ENCODE measurements around the gene MAX.
A peak's percentile ranks its signal among the peaks of the same experiment; 100 is the strongest.

Gene MAX, protein sequence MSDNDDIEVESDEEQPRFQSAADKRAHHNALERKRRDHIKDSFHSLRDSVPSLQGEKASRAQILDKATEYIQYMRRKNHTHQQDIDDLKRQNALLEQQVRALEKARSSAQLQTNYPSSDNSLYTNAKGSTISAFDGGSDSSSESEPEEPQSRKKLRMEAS

DNA sequence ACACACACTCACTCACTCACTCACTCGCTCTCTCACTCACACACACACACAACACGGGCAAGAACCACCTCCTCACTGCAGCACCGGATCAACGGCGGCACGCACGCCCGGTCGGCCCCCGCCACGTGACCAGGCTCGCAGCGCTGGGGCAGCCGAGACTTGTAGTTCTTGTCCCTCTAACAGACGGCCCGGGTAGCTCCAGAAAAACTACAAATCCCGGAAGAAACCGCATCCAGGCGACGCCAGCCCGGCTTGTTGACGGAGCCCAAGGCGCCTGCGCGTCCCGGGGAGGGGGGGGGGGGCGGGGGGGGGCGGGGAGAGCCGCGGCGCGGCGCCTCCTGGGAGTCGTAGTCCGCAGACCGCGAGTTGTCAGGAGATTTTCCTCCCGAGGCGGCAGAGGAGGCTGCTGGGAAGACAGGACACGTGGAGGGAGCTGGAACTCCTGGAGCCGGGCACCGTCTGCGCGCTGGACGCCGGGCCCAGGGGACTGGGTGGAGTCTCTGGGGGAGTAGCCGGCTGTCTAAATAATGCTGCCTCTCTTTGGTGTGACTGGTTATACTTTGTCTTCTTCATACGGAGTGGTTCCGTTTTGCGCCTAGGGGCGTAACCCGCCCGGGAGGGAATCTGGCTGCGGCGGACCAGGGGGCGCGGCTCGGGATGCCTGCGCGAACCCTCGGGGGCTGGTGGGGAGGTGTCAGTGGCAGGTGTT lies at the start of gene MAX:
TSS of gene MAX (minus strand) at position 77 of the 709 bp plus-strand sequence. CDS start 178 bp downstream, outside the sequence.
- DNase-seq (ENCODE audit: low read depth in 2 of 2) = peak; percentile 94 to 98

DNA sequence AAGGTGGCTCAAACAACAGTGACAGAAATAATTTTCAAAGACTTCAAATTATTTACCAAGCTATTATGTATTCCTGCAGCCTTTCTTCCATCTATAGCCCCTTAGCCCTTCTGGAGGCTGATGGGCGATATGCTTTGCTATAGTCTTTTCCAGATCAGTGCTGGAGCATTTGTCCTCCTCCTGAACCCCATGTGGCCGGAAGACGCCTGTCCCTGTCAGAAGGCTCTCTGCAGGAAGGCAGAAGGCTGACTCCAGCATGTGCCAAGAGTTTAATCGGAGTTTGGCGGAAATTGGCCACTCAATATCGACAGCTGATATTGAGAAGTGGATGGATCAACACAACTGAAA lies 49.3 kb upstream of the MAX start:
- no peak for DNase-seq (ENCODE audit: low read depth in 2 of 2)

DNA sequence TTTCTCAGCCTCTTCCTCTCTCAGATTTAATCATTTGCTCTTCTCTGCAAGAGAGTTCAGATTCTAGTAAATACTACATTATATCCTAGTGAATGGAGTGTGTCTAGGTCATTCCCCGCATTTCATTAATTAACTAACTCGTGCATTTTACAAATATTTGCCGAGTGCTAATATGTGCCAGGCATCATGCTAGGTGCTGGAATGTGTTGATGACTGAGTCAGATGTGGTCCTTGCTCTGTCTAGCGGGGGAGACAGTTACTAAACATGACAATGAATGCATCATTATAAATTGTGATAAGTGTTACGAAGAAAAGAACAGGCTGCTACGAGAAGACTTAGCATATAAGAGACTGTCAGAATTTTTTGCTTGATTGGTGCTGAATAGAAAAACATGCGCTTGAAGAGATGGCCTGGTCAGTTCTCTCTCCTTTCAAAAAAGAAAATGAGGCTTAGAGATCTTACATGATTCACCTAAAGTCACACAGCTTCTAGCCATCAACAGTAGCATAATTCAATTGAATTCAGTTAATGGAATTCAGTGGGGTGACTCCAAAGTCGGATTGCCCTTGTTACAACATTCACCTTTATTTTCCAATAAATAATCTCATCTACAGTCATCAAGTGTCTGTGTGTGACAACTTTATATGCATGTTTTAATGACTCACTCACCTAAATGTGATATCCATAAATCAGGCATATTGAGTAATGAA lies 48.7 kb upstream of the MAX start:
- no peak for DNase-seq (ENCODE audit: low read depth in 2 of 2)

DNA sequence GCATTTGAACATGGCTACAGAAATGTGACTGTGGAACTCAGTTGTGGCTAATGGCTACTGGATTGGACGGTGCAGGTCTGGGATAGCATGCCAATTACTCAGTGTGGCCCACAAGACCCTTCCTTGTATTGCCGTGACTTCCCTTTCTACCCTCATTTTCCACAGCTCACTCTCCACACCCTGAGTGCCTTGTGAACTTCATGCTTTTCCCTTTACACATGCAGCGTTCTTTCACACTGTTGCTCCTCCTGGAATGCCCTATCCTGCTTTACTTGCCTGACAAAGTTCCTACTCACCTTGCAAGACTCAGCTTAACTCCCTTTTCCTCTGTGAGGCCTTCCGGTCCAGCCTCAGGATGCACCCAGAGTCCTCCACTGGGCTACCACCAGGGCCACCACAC lies 46.8 kb upstream of the MAX start:
- no peak for DNase-seq (ENCODE audit: low read depth in 2 of 2)

DNA sequence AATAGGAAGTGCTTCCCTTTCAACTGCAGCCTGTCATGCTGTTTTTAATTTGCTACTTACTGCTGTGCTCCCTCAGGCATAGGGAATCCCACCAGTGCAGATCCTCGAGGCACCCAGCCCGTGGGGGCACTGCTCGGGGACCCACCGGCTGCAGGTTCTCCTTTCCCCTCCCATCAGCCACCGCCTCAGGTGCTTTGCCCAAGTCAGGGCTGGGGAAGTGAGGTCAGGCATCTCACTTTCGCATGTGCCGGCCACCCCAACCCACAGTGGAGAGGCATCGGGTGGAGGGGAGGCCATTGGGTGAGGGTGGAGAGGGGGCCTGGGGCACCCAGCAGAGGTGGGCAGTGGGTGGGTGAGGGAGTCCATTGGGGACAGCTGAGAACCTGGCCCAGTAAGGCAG lies 41.9 kb upstream of the MAX start:
- no peak for DNase-seq (ENCODE audit: low read depth in 2 of 2)

DNA sequence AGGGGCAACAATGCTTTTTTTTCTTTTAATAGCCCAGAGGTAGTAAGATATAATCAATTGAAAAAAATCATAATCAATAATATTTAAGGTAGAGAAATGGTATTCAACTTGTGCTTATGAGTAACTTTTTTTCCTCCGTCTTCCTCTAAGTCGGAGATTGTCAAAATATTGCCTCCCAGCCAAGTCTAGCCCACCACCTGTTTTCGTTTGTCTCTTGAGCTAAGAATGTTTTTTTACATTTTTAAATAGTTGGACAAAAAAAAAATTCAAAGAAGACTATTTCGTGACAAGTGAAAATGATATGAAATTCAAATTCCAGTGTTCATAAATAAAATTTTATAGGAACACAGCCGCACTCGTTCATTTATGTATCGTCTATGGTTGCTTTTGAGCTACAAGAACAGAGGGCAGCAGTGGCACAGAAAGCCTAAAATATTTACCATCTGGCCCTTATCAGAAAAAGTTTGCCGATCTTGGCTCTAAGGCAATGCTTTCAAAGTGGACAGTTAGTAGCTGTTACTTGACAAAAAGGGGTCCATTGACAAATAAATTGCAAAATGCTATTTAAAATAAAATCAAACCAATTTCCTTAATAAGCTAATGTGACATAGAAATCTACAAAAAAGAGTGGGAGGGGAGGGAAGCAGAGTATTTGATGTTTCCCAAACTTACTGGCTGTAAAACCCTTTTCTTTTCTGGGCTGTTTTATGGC lies 40.8 kb upstream of the MAX start:
- DNase-seq (ENCODE audit: low read depth in 2 of 2) = no peak

DNA sequence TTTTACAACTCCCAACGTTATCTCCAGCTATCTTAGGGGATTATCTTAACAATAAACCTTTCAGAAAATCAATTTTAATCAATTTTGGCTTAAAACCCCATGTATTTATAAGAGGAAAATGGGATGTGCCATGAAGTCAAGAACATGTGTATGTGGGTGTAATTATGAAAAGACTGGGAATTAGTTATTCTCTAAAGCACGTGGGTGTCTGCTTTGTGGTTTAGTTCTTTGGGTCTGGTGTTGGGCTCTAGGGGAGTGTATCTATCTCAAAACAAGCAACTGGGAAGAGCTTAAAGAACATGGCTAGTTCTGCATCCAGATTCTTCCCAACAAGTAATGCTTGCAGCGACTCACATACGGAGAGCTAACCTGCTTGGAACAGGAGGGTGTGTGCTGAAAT lies 40.1 kb upstream of the MAX start:
- no peak for DNase-seq (ENCODE audit: low read depth in 2 of 2)

DNA sequence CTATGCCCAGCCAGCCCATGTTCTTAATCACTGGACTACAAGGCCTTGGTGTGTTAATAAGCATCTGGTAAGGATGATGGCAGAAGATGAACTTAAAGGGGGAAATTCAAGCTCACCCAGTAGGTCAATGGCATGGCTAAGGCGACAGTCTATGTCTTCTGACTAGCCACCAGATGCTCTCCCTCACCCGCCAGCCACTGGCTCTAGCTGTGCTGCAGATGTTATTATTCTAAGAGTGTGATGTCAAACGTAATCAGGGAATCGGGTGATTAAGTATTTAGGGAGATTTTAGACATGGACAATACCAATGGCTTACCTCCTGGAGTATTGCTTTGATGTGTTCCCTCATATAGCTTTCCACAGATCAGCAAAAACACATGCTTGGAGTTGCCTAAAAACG lies 39.2 kb upstream of the MAX start:
- no peak for DNase-seq (ENCODE audit: low read depth in 2 of 2)

DNA sequence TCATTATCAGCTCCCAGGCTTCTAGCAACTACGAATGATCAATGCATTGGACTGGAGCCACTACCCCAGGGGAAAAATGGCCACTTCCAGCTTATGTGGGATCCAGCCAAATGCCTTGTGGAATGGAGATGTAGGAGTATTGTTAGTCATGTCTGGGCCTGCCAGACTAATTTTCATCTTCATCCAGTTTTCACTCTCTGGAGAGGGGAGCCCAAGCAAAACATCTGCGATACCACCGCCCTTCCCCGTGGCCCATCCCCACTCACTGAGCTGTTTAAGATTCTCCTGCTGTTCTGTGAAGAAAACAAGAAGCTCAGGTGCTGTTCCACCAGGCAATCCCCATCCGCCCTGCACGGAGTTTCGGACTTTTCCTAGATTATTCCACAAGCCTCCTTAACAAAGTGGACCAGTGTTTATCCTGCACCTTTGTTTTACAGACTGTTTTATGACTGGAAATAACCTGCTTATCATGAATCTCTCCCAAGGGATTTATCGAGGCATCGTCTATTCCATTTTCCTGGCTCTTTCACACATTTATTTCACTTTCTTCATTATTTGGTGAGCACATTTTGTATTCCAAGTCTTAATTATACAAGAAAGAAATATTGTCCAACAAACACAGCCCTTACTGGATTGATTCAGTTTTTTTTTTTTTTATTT lies 35.5 kb upstream of the MAX start:
- no peak for DNase-seq (ENCODE audit: low read depth in 2 of 2)

DNA sequence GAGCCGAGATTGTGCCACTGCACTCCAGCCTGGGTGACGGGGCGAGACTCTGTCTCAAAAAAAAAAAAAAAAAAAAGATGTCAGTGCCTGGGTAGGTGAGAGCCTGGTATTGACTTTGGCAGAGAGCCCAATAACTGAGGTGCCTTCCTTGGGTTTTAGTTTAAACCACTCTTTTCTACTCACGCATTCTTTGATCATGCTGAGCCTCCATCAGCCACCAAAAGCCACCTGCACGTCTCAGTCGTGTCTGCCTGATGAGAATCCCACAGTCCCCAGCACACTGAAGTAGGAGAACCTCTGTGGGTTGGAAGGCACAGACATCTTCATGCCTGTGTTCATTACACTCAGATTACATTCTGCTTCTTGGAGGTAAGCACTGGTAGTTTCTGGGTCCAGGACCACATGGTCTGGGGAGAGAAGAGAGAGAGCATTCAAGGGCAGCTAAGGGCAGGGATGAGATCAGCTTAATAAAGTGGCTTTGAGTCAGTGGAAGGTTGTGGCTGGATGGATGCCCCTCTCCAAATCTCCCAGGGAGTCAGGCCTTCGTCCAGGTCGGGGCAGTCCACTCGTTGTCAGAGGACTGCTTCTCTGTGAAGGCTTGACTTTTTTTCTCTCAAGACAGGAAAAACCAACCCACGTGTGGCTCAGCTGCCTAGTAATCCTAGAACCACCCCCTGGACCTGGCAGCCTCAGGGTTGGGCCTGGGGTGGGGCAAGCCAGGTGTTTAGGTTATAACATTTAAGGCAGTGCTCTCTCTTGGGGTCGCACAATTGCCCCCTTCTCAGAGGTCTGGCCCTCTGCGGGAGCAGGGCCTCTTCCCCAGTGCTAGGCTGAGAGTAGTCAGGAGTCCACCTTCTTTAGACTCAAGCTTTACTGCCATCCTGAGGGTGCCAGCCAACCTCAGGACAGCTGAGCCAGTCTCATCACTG lies 32.6 kb upstream of the MAX start:
- DNase-seq (ENCODE audit: low read depth in 2 of 2) = no peak

DNA sequence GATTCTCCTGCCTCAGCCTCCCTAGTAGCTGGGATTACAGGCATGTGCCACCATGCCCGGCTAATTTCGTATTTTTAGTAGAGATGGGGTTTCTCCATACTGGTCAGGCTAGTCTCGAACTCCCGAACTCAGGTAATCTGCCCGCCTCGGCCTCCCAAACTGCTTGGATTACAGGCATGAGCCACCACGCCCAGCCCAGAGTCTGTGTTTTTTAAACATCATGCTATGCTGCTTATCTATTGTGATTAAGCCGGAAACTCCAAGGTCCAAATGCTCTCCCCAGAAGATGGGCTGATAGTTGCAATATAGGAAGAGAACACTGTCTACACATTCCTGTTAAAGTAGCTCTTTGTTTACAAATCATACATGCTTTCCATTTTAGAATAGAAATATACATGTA lies 30.5 kb upstream of the MAX start:
- no peak for DNase-seq (ENCODE audit: low read depth in 2 of 2)

DNA sequence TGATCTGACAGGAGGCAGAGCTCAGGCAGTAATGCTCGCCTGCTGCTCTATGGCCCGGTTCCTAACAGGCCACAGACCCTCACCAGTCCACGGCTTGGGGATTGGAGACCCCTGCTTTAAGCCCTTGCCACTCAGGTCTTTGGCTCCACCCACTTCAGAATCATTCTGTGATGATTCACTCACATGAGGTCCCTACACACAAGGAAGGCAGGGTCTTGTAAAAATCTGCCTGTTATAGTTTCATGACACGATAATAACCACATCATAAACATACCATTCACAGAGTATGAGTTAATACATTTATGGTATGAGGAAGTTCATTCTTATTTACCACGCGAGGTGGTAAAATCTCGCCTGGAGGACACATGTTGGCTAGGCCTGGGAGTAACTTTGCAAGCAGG lies 29.0 kb upstream of the MAX start:
- no peak for DNase-seq (ENCODE audit: low read depth in 2 of 2)

DNA sequence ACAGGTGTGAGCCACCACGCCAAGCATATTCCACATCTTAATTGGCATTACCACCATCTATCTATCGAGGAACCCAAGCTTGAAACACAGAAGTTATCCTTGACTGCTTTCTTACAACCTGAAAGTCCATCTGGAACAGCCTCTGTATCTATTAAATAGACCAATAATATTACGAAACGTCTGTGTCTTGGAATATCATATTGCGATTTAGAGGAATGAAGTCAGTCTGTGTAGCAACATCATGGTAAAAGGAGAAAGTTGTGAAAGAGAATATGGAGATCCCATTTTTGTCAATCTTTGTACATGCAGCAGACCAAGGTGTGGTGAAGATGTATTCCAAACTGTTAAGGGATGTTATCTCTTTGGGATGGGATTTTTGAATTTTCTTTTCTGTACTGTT lies 25.8 kb upstream of the MAX start:
- DNase-seq (ENCODE audit: low read depth in 2 of 2) = no peak

DNA sequence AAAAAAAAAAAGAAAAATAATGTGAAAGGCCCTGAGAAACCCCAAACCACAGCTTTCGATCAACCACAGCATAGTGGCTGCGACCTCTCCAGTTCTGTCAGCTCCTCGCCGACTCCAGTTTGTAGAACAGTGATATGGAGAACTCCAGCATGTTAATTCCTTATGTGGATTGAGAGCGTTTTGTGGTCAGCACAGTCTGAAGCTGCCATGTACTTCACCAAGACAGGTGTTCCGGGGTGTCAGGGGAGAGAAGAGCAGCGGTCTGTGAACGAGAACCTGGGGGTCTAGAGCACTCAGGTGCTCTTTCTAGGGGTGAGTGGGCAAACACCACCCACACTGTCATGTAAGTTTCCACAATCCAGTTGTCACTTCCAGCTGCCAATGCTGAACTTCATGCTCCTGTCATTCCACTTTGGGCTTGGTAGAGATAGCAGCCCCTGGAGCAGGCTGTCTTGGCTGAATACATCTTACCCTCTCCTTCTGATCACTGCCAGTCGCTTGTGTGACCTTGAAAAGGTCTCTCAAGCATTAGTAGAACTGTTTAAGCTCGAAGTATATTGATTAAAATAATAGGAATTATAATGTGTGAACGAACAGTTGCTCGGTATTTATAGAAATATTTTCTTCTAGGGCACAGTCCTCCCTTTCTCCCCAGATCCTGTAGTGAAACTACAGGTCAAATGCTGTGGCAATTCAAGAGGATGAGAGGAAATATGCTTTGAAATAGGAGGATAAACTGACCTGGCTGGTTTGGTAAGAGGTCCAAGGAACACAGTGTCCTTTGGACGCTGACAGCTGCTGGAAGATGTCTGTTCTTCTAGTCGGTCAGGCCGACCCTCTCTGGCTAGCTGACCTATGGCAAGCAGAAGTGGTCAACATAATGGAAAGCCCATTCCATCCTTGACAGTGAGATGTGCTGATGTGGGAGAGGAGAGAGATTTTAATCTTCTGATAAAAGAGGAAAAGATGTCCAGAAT lies 15.7 kb upstream of the MAX start:
- no peak for DNase-seq (ENCODE audit: low read depth in 2 of 2)

DNA sequence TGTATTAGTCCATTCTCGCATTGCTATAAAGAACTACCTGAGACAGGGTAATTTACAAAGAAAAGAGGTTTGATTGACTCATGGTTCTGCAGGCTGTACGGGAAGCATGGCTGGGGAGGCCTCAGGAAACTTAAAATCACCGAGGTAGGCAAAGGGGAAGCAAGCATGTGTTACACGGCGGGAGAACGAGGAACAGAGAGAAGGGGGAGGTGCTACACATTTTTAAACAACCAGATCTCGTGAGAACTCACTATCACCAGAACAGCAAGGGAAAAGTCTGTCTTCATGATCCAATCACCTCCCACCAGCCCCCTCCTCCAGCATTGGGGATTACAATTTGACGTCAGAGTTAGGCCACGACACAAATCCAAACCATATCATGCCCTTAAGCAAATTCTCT lies 13.3 kb upstream of the MAX start:
- DNase-seq (ENCODE audit: low read depth in 2 of 2) = no peak

DNA sequence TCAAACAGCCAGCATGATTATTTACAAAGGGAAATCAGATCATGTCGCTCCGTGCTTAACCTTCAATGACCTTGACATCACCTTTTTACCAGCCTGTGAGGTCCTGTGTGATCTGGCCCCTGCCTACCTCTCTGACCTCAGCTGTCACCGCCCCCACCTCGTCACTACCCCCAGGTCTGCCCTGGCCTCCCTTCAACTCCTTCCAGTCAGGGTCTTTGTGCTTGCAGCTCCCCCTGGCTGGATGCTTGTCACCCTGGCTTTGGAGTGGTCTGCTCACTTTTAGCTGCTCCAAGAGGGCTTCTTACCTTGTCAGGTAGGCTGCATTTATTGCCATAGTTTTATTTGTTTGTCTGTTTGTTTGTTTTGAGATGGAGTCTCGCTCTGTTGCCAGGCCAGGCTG lies 8.2 kb upstream of the MAX start:
- DNase-seq (ENCODE audit: low read depth in 2 of 2) = no peak

DNA sequence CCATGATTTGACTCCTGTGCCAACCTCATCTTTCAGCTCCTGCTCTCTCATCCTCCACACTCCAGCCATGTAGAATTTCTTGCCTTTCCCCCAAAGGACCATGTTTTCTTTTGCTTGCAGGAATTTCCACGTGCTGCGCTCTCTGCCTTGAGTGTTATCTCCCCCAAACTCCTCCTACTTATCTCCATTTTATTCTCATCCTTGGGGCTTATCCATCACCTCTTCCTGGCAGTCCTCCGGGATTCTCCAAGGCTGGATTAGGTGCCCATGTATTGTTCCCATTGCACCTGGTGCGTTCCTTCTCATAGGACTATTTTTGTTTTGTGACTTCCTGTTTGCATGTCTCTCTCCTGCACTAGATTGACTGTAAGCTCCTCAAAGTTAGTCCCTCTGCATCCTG lies 7.0 kb upstream of the MAX start:
- no peak for DNase-seq (ENCODE audit: low read depth in 2 of 2)

DNA sequence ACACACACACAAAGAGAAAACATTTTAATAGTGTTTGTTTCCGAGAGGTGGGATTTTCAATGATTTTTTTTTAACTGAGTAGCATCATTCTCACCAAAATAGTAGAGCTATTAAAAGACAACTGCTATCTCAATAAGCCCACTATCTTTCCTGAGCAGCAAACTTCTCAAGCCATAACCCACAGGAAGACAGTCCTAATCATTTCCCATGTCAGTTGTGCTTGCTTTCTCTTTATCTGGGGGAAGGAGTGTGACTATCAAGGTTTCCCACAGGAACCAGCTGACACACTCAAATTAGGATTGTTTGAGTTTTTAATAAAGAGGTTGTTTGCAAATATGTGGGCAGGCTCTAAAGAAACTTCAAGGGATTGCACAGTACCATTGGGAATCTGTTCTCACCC lies 4.9 kb upstream of the MAX start:
- no peak for DNase-seq (ENCODE audit: low read depth in 2 of 2)

DNA sequence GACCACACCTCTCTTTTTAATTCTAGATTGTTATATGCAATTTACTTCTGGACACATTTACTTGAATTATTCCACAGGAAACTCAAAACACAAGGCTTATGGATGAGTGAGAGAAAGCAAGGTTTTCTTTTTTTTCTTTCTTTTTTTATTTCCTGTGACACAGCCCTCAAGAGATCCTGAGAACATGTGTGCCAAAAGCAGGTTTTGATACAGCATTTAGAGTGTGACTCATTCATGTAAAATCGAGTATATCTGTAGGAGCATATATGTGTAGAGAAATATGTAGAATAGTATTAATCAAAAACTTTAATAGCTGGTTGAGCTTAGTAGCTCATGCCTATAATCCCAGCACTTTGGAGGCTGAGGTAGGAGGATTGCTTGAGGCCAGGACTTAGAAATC lies 4.4 kb upstream of the MAX start:
- DNase-seq (ENCODE audit: low read depth in 2 of 2) = no peak

DNA sequence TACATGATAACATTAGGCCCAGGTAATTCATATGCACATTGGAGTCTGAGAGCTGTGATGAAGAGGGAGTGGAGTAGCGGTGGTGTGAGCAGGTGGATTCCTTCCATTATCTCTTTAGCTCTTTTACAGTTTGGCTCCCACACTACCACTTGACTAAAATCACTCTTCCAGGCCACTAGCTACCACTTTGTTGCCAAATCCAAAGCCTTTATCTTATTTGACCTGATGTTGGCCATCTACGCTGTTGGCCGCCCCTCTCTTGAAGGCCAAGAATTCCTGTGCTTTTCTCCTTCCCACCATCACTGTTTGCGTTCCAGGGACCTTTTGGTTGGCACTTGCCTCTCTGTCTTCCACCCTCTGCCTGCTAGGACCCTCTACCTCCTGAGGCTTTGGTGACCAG lies 4.0 kb upstream of the MAX start:
- DNase-seq (ENCODE audit: low read depth in 2 of 2) = no peak

Data from stimulated activated CD4-positive, alpha-beta T cell treated with anti-CD3 and anti-CD28 coated beads, Interleukin-12 subunit alpha, Interleukin-12 subunit beta, amount 100 ng/mL, for 24 hours (primary cell).